Measurements from ENCODE around the gene KY. TPM values are rescaled to one million over a fixed set of nuclear protein-coding genes. Genes with fewer than 3 reads are reported as not detected.

KY gene
- total RNA-seq, 2 donors from 2014 or later: not detected

DNA sequence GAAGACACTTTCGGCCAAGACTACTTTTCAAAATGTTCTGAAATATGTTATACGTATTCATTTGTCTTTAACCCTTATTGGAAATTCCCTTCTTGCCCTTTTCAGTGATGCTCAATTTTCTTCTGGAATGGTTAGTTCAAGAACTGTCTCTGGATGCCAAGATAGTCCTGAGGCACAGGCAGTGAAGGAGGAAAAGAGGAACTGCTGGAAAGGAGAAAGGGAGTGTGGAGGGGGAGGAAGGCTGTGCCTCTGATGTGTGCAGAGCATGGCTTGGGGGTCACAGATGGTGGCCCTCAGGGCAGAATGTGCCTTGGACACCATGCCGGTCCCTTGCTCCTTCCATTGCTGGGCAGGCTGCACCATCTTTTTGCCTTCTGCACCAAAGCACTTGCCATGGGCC is 91.2 kb downstream of the KY start:
- ATAC-seq (replicated peaks): no peak
- no peak overlapping the region for H3K4me3 Mint-ChIP-seq
- no peak overlapping the region for H3K27ac Mint-ChIP-seq
- H3K4me1 Mint-ChIP-seq: no peaks in the 10 kb centered on the region
- peaks cover 62% of the 10 kb centered on the region for H3K36me3 Mint-ChIP-seq (ENCODE audit: low read depth)
- no peaks in the 10 kb centered on the region for H3K27me3 Mint-ChIP-seq
- H3K9me3 Mint-ChIP-seq: no peaks in the 10 kb centered on the region

Other genes with a start within 250 kb of the KY start
- gene ANAPC13, start 165.0 kb downstream of the KY start, total RNA-seq: 10 to 100 TPM; 25.1 to 42.1 TPM
- 10 to 100 TPM; 10.1 to 17.0 TPM for gene CEP63, start 165.0 kb downstream of the KY start, total RNA-seq
- gene EPHB1, start 144.2 kb upstream of the KY start, total RNA-seq: 1 to 10 TPM; 1.2 to 1.3 TPM

Data from activated T-helper 17 cell treated with anti-CD3 and anti-CD28 coated beads, Interleukin-2, amount 50 U/mL, for 72 hours (primary cell).